ENCODE results near the gene C12orf43. TPM values are rescaled to one million over a fixed set of nuclear protein-coding genes. Genes with fewer than 3 reads are reported as not detected.

The C12orf43 gene
- total RNA-seq, 1 experiment from 2014 or later, result 25.7 TPM

- no peaks in the 10 kb centered on the region; a peak in 1 of 4 replicates for H3K4me1 Mint-ChIP-seq
- no peak overlapping the region for H2BK120ac ChIP-seq (ENCODE audit: low read depth, low read length, poor library complexity, severe bottlenecking)
- H3K23me2 ChIP-seq (ENCODE audit: insufficient read length, low read depth, low read length, poor library complexity, severe bottlenecking), result no peaks in the 10 kb centered on the region
- no peaks in the 10 kb centered on the region for H3K79me2 ChIP-seq (ENCODE audit: insufficient read depth, low read length)
- no peak overlapping the region for H2BK15ac ChIP-seq (ENCODE audit: low read depth, low read length)
- peak overlapping the region in 1 of 2 experiments; percentile 34; a peak in 1 of 5 replicates for H3K4me3 Mint-ChIP-seq
- H2AK5ac ChIP-seq (ENCODE audit: insufficient read length, low read length), result no peak overlapping the region
- no peaks in the 10 kb centered on the region for H3K9me3 ChIP-seq (ENCODE audit: control insufficient read depth, low read depth, low read length)
- no peak overlapping the region for H3K4me2 ChIP-seq (ENCODE audit: insufficient read depth, insufficient read length, low read length)
- peaks cover 36 to 70% (median 64%) of the 10 kb centered on the region in 3 experiments for H3K36me3 Mint-ChIP-seq (ENCODE audit: insufficient read depth in 1 of 3, low read depth in 3 of 3)
- no peaks in the 10 kb centered on the region for H3K9me3 Mint-ChIP-seq
- peak; percentile 90 for TF ChIP-seq CTCF (conservative IDR thresholded peaks at IDR 0.05)
- no peak overlapping the region for H4K91ac ChIP-seq (ENCODE audit: insufficient read length, low read depth, low read length)
- H2BK5ac ChIP-seq (ENCODE audit: insufficient read length, low read length), result no peak overlapping the region
- no peak overlapping the region for H3K4ac ChIP-seq (ENCODE audit: low read depth, low read length)
- peak; percentile 92 for DNase-seq
- no peak overlapping the region for H3K27ac ChIP-seq (ENCODE audit: insufficient read length, low read depth, low read length)
- no peaks in the 10 kb centered on the region for H3K79me1 ChIP-seq (ENCODE audit: insufficient read depth, low read depth, low read length, poor library complexity, severe bottlenecking)
- no peak overlapping the region for H3K9ac ChIP-seq (ENCODE audit: extremely low read depth, insufficient read length, low read length)
- no peak overlapping the region for H2AFZ ChIP-seq (ENCODE audit: low read length)
- no peak overlapping the region for H3T11ph ChIP-seq (ENCODE audit: low read length)
- no peak overlapping the region for H3K14ac ChIP-seq (ENCODE audit: insufficient read depth, low read length)
- H3K56ac ChIP-seq (ENCODE audit: insufficient read length, low read depth, low read length), result no peak overlapping the region
- no peaks in the 10 kb centered on the region for H3K27me3 Mint-ChIP-seq (ENCODE audit: low read depth)
- no peak overlapping the region for H2BK12ac ChIP-seq (ENCODE audit: insufficient read length, low read depth, low read length)
- no peaks in the 10 kb centered on the region for H4K20me1 ChIP-seq (ENCODE audit: control insufficient read depth, insufficient read depth, insufficient read length)
- H2BK20ac ChIP-seq (ENCODE audit: low read depth, low read length, poor library complexity, severe bottlenecking), result no peak overlapping the region
- no peak overlapping the region for H4K8ac ChIP-seq (replicated peaks; ENCODE audit: insufficient read length, low read depth, low read length)
- no peaks in the 10 kb centered on the region for H3K4me1 ChIP-seq (ENCODE audit: insufficient read depth, low read length)
- no peaks in the 10 kb centered on the region for H3K27me3 ChIP-seq (ENCODE audit: insufficient read depth, low read length)
- H3K27ac Mint-ChIP-seq, result no peak overlapping the region; a peak in 1 of 7 replicates
- H4K5ac ChIP-seq (ENCODE audit: insufficient read length, low read depth, low read length), result no peak overlapping the region
- no peak overlapping the region for H3K23ac ChIP-seq (ENCODE audit: insufficient read length, low read depth, low read length)
- no CpG with 5 or more reads among the region's 9 CpGs for WGBS (ENCODE audit: extremely low coverage, insufficient read length, low lambda C conversion rate)
- no peak overlapping the region for H3K18ac ChIP-seq (ENCODE audit: insufficient read length, low read depth, low read length)
Observed at GRCh38 chr12:121005346-121005815, 10.9 kb downstream of the C12orf43 start.
